Ishikawa (cell line): ENCODE results near the gene OLFML2B.

ENCODE experiments used
- CREB1 ChIP-seq: IDR thresholded peaks from 2 replicates; pipeline ENCODE4 v1.6.1; 2012; ENCODE audit warnings: low read depth
- EGR1 ChIP-seq: IDR thresholded peaks from 2 replicates; pipeline ENCODE4 v1.6.1; 2012
- EP300 ChIP-seq: IDR thresholded peaks from 2 replicates; pipeline ENCODE4 v1.6.1; 2012; ENCODE audit warnings: borderline replicate concordance
- FOXM1 ChIP-seq: IDR thresholded peaks from 2 replicates; pipeline ENCODE4 v1.6.1; 2012; ENCODE audit warnings: low read depth, borderline replicate concordance
- NFIC ChIP-seq: IDR thresholded peaks from 2 replicates; pipeline ENCODE4 v1.6.1; 2012
- RAD21 ChIP-seq: IDR thresholded peaks from 2 replicates; pipeline ENCODE4 v1.6.1; 2012; ENCODE audit warnings: low read depth
- REST ChIP-seq: IDR thresholded peaks from 2 replicates; pipeline ENCODE4 v1.6.1; 2012; ENCODE audit warnings: low read depth, mild to moderate bottlenecking
- TAF1 ChIP-seq: IDR thresholded peaks from 2 replicates; pipeline ENCODE4 v1.6.1; 2012; ENCODE audit warnings: low read depth, mild to moderate bottlenecking
- TCF12 ChIP-seq: IDR thresholded peaks from 2 replicates; pipeline ENCODE4 v1.6.1; 2012; ENCODE audit warnings: low read depth
- TEAD4 ChIP-seq: IDR thresholded peaks from 2 replicates; pipeline ENCODE4 v1.6.1; 2012
- USF1 ChIP-seq: IDR thresholded peaks from 2 replicates; pipeline ENCODE4 v1.6.1; 2012
- YY1 ChIP-seq: IDR thresholded peaks from 2 replicates; pipeline ENCODE4 v1.6.1; 2012; ENCODE audit warnings: low read depth
- ZBTB7A ChIP-seq: IDR thresholded peaks from 2 replicates; pipeline ENCODE4 v1.6.1; 2012; ENCODE audit warnings: low read depth
- TF ChIP-seq, protein P1 (sequence below): IDR thresholded peaks from 2 replicates; pipeline ENCODE4 v1.6.1; 2012

OLFML2B gene

GRCh38 chr1:161978011-161978790 lies 45.5 kb downstream of the OLFML2B start:
- TF ChIP-seq USF1 = no peak
- TF ChIP-seq RAD21 = no peak
- TF ChIP-seq REST = no peak
- no peak for TF ChIP-seq EGR1
- TF ChIP-seq, protein P1, sequence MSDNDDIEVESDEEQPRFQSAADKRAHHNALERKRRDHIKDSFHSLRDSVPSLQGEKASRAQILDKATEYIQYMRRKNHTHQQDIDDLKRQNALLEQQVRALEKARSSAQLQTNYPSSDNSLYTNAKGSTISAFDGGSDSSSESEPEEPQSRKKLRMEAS = no peak
- TF ChIP-seq TAF1 = no peak
- no peak for TF ChIP-seq NFIC
- TF ChIP-seq ZBTB7A = no peak
- TF ChIP-seq CREB1 = no peak
- no peak for TF ChIP-seq TEAD4
- TF ChIP-seq TCF12 = no peak
- TF ChIP-seq EP300 = no peak
- TF ChIP-seq FOXM1 = no peak

DNA sequence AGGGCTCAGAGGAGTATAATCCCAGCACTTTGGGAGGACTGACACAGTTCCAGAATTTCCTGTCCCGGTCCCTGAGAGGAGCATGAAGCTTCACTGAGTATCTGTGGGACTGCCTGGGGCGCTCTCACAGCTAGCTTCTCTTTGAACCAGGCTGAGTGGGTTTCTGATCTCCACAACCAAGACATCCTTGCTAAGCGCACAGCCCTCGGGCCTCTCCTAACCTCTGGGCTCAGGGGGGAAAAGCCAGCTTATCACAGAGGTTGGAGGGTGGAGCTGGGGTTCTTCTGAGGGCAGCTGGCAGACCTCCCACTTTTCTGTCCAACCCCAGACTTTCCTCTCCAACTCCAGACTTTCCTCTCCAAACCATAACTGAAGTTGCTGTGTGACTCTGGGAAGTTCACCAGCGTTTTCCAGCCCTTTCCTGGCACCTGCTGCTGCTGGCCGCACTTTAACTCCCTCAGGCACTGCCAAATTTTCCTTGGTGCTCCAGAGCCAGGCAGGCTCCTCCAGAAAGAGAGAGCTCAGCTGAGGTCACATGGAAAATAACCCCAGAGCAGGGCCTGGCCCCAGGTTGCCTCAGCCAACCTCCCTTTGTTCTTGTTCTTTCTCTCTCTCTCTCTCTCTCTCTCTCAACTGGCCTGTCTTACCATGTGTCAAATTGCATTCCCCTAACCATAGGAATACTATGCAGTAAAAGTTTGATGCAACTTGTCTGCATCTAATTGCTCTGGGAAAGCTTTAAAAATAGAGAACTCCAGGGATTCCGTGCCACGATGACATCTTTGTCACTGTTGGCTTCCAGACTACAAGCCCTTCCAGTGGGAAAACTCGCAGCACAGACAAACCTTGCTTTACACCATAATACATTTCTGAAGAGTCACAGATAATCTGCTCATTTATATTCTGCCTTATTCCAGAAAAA lies 49.5 kb downstream of the OLFML2B start:
- TF ChIP-seq RAD21 (no peak), TAF1 (no peak), EGR1 (no peak), YY1 (no peak), TCF12 (no peak), ZBTB7A (no peak), FOXM1 (no peak), REST (no peak)
- TF ChIP-seq, protein P1 = no peak

DNA sequence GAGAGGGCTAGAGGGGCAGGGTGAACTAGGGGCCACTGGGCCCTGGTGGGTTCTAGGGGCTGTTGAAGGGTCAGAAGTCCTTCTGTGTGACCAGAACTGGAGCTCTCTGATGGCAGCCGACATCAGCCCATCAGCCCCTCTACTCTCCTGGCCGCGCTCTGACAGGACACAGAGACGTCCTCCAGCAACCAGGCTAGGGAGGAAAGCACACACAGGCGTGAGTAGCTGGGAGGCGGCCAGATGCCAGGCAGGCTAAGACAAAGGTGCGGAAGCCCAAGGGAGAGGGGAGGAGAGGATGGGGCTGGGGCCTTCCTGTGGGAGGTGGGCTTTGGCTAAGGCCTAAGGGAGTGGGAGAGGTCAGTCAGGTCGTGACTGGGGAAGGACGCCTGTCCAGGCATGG lies 50.8 kb downstream of the OLFML2B start:
- TF ChIP-seq EGR1 (no peak), FOXM1 (no peak), ZBTB7A (no peak), NFIC (no peak)

DNA sequence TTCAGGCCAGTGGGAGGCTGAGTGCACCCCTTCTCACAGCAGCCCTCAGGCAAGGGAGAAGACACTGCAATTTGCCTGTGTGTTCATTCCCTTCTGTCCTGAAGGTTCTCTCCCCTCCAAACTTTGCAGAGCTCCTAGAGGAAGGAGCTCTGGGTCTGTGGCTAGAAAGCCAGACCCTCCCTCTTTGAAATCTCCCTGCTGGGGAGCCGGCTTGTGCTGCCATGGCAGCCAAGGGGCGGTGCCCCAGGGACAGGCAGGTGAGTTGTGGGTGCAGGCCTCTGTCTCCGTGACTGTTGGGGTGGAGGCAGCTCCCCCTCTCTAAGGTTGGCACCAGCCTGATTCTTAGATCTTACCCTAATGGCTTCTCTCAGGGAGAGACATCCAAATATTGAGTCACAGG lies 53.0 kb downstream of the OLFML2B start:
- TF ChIP-seq USF1 (no peak), REST (no peak), EP300 (no peak), TEAD4 (no peak), NFIC (no peak), YY1 (no peak), ZBTB7A (no peak), CREB1 (no peak), EGR1 (no peak)
